CD4-positive, alpha-beta memory T cell (primary cell): ENCODE data around the gene GGPS1. TPM values are rescaled to one million over a fixed set of nuclear protein-coding genes. Genes with fewer than 3 reads are reported as not detected.
"Not testable (repeated sequence)": the region's sequence is repeated elsewhere in the genome, so short reads cannot be mapped to it uniquely, and the experiment has no call there.

ENCODE experiments used
- CTCF ChIA-PET: fragments of 350-600 bp; sonication (Branson Sonifier 250); formaldehyde crosslinking; loops from one replicate; lab custom pipeline; 2021; ENCODE audit warnings: inconsistent platforms; ENCODE audit not compliant: partially characterized antibody; lab: Charles Lee
- POLR2A ChIA-PET: fragments of 350-600 bp; sonication (Branson Sonifier 250); formaldehyde crosslinking; loops from one replicate; lab custom pipeline; 2021; ENCODE audit not compliant: partially characterized antibody; lab: Charles Lee
- DNase-seq, 5 donors: peaks; one replicate each; pipeline versions ENCODE4 v3.0.0 to v3.0.0-alpha.2; 2020 to 2022; ENCODE audit warnings: mixed read lengths in 1 of 5
- H3K27ac ChIP-seq: one replicate; pipeline ENCODE4 v1.7.0; 2013; ENCODE audit warnings: low read depth, low read length
- H3K27me3 ChIP-seq: 2 replicates; pipeline ENCODE4 v1.7.0; 2013; ENCODE audit warnings: mild to moderate bottlenecking, low read length, moderate library complexity; ENCODE audit not compliant: insufficient read depth
- H3K36me3 ChIP-seq: 2 replicates; pipeline ENCODE4 v1.7.0; 2013; ENCODE audit warnings: mild to moderate bottlenecking, low read length, moderate library complexity; ENCODE audit not compliant: insufficient read depth
- H3K4me1 ChIP-seq: 2 replicates; pipeline ENCODE4 v1.7.0; 2013; ENCODE audit warnings: mild to moderate bottlenecking, low read length, moderate library complexity; ENCODE audit not compliant: insufficient read depth
- H3K4me3 ChIP-seq, 2 donors: one replicate each; pipeline ENCODE4 v1.7.0; 2013; ENCODE audit warnings: low read length in 2 of 2, mild to moderate bottlenecking in 1 of 2
- H3K9me3 ChIP-seq, 2 donors: one replicate each; pipeline ENCODE4 v1.7.0; 2013; ENCODE audit warnings: low read length in 2 of 2, control low read depth in 1 of 2; ENCODE audit not compliant: control insufficient read depth in 1 of 2
- H3K27ac Mint-ChIP-seq, 7 donors: one replicate each; pipeline ENCODE4 v1.8.0; 2020 to 2021; ENCODE audit warnings: mixed read lengths in 7 of 7, mild to moderate bottlenecking in 6 of 7, inconsistent platforms in 3 of 7, moderate library complexity in 3 of 7
- H3K27me3 Mint-ChIP-seq, 2 donors: one replicate each; pipeline ENCODE4 v1.8.0; 2020 to 2021; ENCODE audit warnings: mixed read lengths in 2 of 2
- H3K36me3 Mint-ChIP-seq, 2 donors: one replicate each; pipeline ENCODE4 v1.8.0; 2020 to 2021; ENCODE audit warnings: mixed read lengths in 2 of 2, inconsistent platforms in 1 of 2, mild to moderate bottlenecking in 1 of 2
- H3K4me1 Mint-ChIP-seq, 4 donors: one replicate each; pipeline ENCODE4 v1.8.0; 2020 to 2021; ENCODE audit warnings: mixed read lengths in 4 of 4, mild to moderate bottlenecking in 1 of 4
- H3K4me3 Mint-ChIP-seq, 8 donors: one replicate each; pipeline ENCODE4 v1.8.0; 2020 to 2021; ENCODE audit warnings: mixed read lengths in 8 of 8, mild to moderate bottlenecking in 7 of 8, moderate library complexity in 6 of 8, inconsistent platforms in 3 of 8
- H3K9me3 Mint-ChIP-seq, 8 donors: one replicate each; pipeline ENCODE4 v1.8.0; 2020 to 2021; ENCODE audit warnings: mixed read lengths in 8 of 8, mild to moderate bottlenecking in 5 of 8, inconsistent platforms in 3 of 8, moderate library complexity in 1 of 8
- intact Hi-C: fragments of 100-400 bp; cut with micrococcal nuclease; formaldehyde crosslinking; loops from one replicate; pipeline ENCODE4 v1.15.1; 2023
- polyA plus RNA-seq, 2 donors: library from polyadenylated mRNA; unstranded; fragments of 300-500 nt; fragmentation: Illumina TruSeq; gene quantifications; one replicate each; pipeline ENCODE4 v1.2.3, GENCODE V29; 2021
- total RNA-seq, 2 experiments: library from RNA; stranded (reverse); gene quantifications; one replicate each; pipeline ENCODE4 v1.2.3, GENCODE V29; 2021

Gene GGPS1
- total and polyA plus RNA-seq, 4 experiments from 2014 or later, result 50.3 to 79.5 (median 65.2) TPM

- ChIA-PET POLR2A (interaction anchor here (1.2 kb wide), 1 partner anchor 9 kb away, joined by 3 read pairs; no protein-coding TSS in a partner anchor), CTCF (no interaction called here)
- H3K27ac Mint-ChIP-seq, result no peak overlapping the region
- Histone ChIP-seq H3K4me1 (no peaks in the 10 kb centered on the region), H3K4me3 (no peak overlapping the region), H3K27ac (no peak overlapping the region), H3K9me3 (no peaks in the 10 kb centered on the region), H3K27me3 (no peaks in the 10 kb centered on the region), H3K36me3 (no peaks in the 10 kb centered on the region)
- peaks cover 0 to 4% (median 1%) of the 10 kb centered on the region in 4 donors for H3K4me1 Mint-ChIP-seq
- intact Hi-C loops, result no loop called here
- H3K36me3 Mint-ChIP-seq, result no peaks in the 10 kb centered on the region
- peaks cover 0 to 2% (median 0%) of the 10 kb centered on the region in 8 donors for H3K9me3 Mint-ChIP-seq
- DNase-seq, result no peak
- H3K4me3 Mint-ChIP-seq, result no peak overlapping the region
- no peaks in the 10 kb centered on the region for H3K27me3 Mint-ChIP-seq
Observed at GRCh38 chr1:235351441-235351840, 23.1 kb downstream of the GGPS1 start.

GRCh38 chr1:235351898-235352297 lies 23.5 kb downstream of the GGPS1 start:
- Mint-ChIP-seq H3K9me3 (peaks cover 0 to 2% (median 0%) of the 10 kb centered on the region in 8 donors), H3K27me3 (no peaks in the 10 kb centered on the region), H3K4me1 (peaks cover 0 to 2% (median under 1%) of the 10 kb centered on the region in 4 donors), H3K4me3 (no peak overlapping the region), H3K27ac (no peak overlapping the region), H3K36me3 (no peaks in the 10 kb centered on the region)
- H3K4me3 ChIP-seq, result no peak overlapping the region
- H3K27me3 ChIP-seq, result no peaks in the 10 kb centered on the region
- no peaks in the 10 kb centered on the region for H3K4me1 ChIP-seq
- intact Hi-C loops, result no loop called here
- no peak for DNase-seq
- ChIA-PET POLR2A (interaction anchor here (1.2 kb wide), 1 partner anchor 10 kb away, joined by 3 read pairs; no protein-coding TSS in a partner anchor), CTCF (no interaction called here)
- no peaks in the 10 kb centered on the region for H3K36me3 ChIP-seq
- H3K27ac ChIP-seq, result no peak overlapping the region
- no peaks in the 10 kb centered on the region for H3K9me3 ChIP-seq

GRCh38 chr1:235357485-235358373 lies 29.4 kb downstream of the GGPS1 start:
- no peaks in the 10 kb centered on the region for H3K4me1 ChIP-seq
- Mint-ChIP-seq H3K4me1 (peaks cover 0 to 3% (median 1%) of the 10 kb centered on the region in 4 donors), H3K36me3 (no peaks in the 10 kb centered on the region), H3K4me3 (no peak overlapping the region), H3K27ac (peak overlapping the region in 2 of 7 donors; percentile 26 to 41), H3K9me3 (peaks cover 0 to 1% (median 0%) of the 10 kb centered on the region in 8 donors), H3K27me3 (no peaks in the 10 kb centered on the region)
- H3K27me3 ChIP-seq, result no peaks in the 10 kb centered on the region
- ChIA-PET POLR2A (no interaction called here), CTCF (no interaction called here)
- no peak overlapping the region for H3K27ac ChIP-seq
- H3K36me3 ChIP-seq, result no peaks in the 10 kb centered on the region
- no peaks in the 10 kb centered on the region for H3K9me3 ChIP-seq
- intact Hi-C loops, result no loop called here
- H3K4me3 ChIP-seq, result no peak overlapping the region
- DNase-seq, result no peak

GRCh38 chr1:235358899-235359298 lies 30.5 kb downstream of the GGPS1 start:
- H3K4me1 Mint-ChIP-seq, result peaks cover 0 to 3% (median 1%) of the 10 kb centered on the region in 4 donors

GRCh38 chr1:235364189-235364588 lies 35.8 kb downstream of the GGPS1 start:
- H3K4me1 ChIP-seq, result peaks cover 20% of the 10 kb centered on the region
- H3K27ac ChIP-seq, H3K27me3 ChIP-seq, DNase-seq, H3K4me3 Mint-ChIP-seq, H3K9me3 Mint-ChIP-seq, intact Hi-C loops, H3K36me3 Mint-ChIP-seq, H3K27me3 Mint-ChIP-seq, H3K9me3 ChIP-seq, H3K4me3 ChIP-seq, H3K27ac Mint-ChIP-seq, H3K36me3 ChIP-seq, POLR2A ChIA-PET: not testable (repeated sequence)
- H3K4me1 Mint-ChIP-seq, result peaks cover 13 to 36% (median 26%) of the 10 kb centered on the region in 4 donors
- CTCF ChIA-PET, result interaction anchor here (0.9 kb wide), 1 partner anchor 52 kb away, joined by 3 read pairs; no protein-coding TSS in a partner anchor

More at GRCh38 chr1:235358899-235359298, 30.5 kb downstream of the GGPS1 start:
- H3K4me3 Mint-ChIP-seq, result no peak overlapping the region
- Histone ChIP-seq H3K27me3 (no peaks in the 10 kb centered on the region), H3K9me3 (no peaks in the 10 kb centered on the region), H3K36me3 (no peaks in the 10 kb centered on the region), H3K4me3 (no peak overlapping the region), H3K4me1 (no peaks in the 10 kb centered on the region), H3K27ac (no peak overlapping the region)
- no peaks in the 10 kb centered on the region for H3K9me3 Mint-ChIP-seq
- ChIA-PET POLR2A (no interaction called here), CTCF (no interaction called here)
- H3K36me3 Mint-ChIP-seq, result no peaks in the 10 kb centered on the region
- H3K27me3 Mint-ChIP-seq, result no peaks in the 10 kb centered on the region
- no peak overlapping the region for H3K27ac Mint-ChIP-seq
- no peak for DNase-seq
- intact Hi-C loops, result no loop called here

GRCh38 chr1:235366286-235366685 lies 37.9 kb downstream of the GGPS1 start:
- peaks cover 20% of the 10 kb centered on the region for H3K4me1 ChIP-seq
- Mint-ChIP-seq H3K36me3 (peaks cover 0 to 9% of the 10 kb centered on the region in 2 donors), H3K4me1 (peaks cover 17 to 43% (median 31%) of the 10 kb centered on the region in 4 donors), H3K27me3 (no peaks in the 10 kb centered on the region), H3K9me3 (no peaks in the 10 kb centered on the region), H3K4me3 (peak overlapping the region; percentile 97 to 100 (median 98)), H3K27ac (peak overlapping the region; percentile 84 to 98 (median 95))
- H3K27ac ChIP-seq, result peak overlapping the region; percentile 71
- ChIA-PET POLR2A (no interaction called here), CTCF (interaction anchor here (1.5 kb wide), 1 partner anchor 50 kb away, joined by 6 read pairs; no protein-coding TSS in a partner anchor)
- DNase-seq, result peak in 1 of 5 donors; percentile 51
- H3K36me3 ChIP-seq, result no peaks in the 10 kb centered on the region
- no peaks in the 10 kb centered on the region for H3K27me3 ChIP-seq
- no peaks in the 10 kb centered on the region for H3K9me3 ChIP-seq
- intact Hi-C loops, result loop anchor here (2.0 kb wide), 2 partner anchors 29 to 205 kb away; partner anchors contain the start of gene RBM34
- H3K4me3 ChIP-seq, result no peak overlapping the region
